ENCODE data around the gene TFF2.

Gene TFF2

GRCh38 chr21:42324896-42325295 is 25.9 kb downstream of the TFF2 start:
- no peak for ATAC-seq

GRCh38 chr21:42321845-42322244 is 28.9 kb downstream of the TFF2 start:
- TF ChIP-seq PPARA (CRISPR knock-in tag; IDR thresholded peaks at IDR 0.05; ENCODE audit: borderline replicate concordance) (no peak), ARNTL (CRISPR knock-in tag; IDR thresholded peaks at IDR 0.05; ENCODE audit: borderline replicate concordance, low read depth) (no peak), GLIS3 (CRISPR knock-in tag; IDR thresholded peaks at IDR 0.05) (no peak), ZFP3 (CRISPR knock-in tag; IDR thresholded peaks at IDR 0.05) (no peak), ZFP30 (CRISPR knock-in tag; IDR thresholded peaks at IDR 0.05) (no peak), OSR1 (CRISPR knock-in tag; IDR thresholded peaks at IDR 0.05) (no peak), ESRRG (CRISPR knock-in tag; IDR thresholded peaks at IDR 0.05) (no peak), ZC3H10 (CRISPR knock-in tag; IDR thresholded peaks at IDR 0.05) (no peak), TOX (CRISPR knock-in tag; IDR thresholded peaks at IDR 0.05; ENCODE audit: borderline replicate concordance) (no peak), ZNF70 (CRISPR knock-in tag; IDR thresholded peaks at IDR 0.05) (no peak)
- ATAC-seq: no peak

More at GRCh38 chr21:42324896-42325295, 25.9 kb downstream of the TFF2 start:
- TF ChIP-seq PPARA (CRISPR knock-in tag; IDR thresholded peaks at IDR 0.05; ENCODE audit: borderline replicate concordance) (no peak), CSRNP3 (CRISPR knock-in tag; IDR thresholded peaks at IDR 0.05) (no peak), BACH2 (CRISPR knock-in tag; IDR thresholded peaks at IDR 0.05; ENCODE audit: borderline replicate concordance) (no peak), ISL1 (CRISPR knock-in tag; IDR thresholded peaks at IDR 0.05) (no peak), POU6F1 (CRISPR knock-in tag; IDR thresholded peaks at IDR 0.05; ENCODE audit: borderline replicate concordance, low read depth) (no peak), GLIS3 (CRISPR knock-in tag; IDR thresholded peaks at IDR 0.05) (no peak), CSDC2 (CRISPR knock-in tag; IDR thresholded peaks at IDR 0.05) (no peak), RARB (CRISPR knock-in tag; IDR thresholded peaks at IDR 0.05) (no peak), ESRRG (CRISPR knock-in tag; IDR thresholded peaks at IDR 0.05) (no peak), ZFP30 (CRISPR knock-in tag; IDR thresholded peaks at IDR 0.05) (no peak), TCF4 (CRISPR knock-in tag; IDR thresholded peaks at IDR 0.05; ENCODE audit: borderline replicate concordance) (no peak), ARNTL (CRISPR knock-in tag; IDR thresholded peaks at IDR 0.05; ENCODE audit: borderline replicate concordance, low read depth) (no peak), SNAI2 (CRISPR knock-in tag; IDR thresholded peaks at IDR 0.05) (no peak), ZNF565 (CRISPR knock-in tag; conservative IDR thresholded peaks at IDR 0.05; ENCODE audit: low read depth) (no peak), PATZ1 (CRISPR knock-in tag; IDR thresholded peaks at IDR 0.05; ENCODE audit: borderline replicate concordance) (no peak), ZC3H10 (CRISPR knock-in tag; IDR thresholded peaks at IDR 0.05) (no peak), TSHZ2 (CRISPR knock-in tag; IDR thresholded peaks at IDR 0.05) (no peak), ZFP3 (CRISPR knock-in tag; IDR thresholded peaks at IDR 0.05) (no peak)

- no peak for ATAC-seq
- no peak for TF ChIP-seq ZNF565 (CRISPR knock-in tag; conservative IDR thresholded peaks at IDR 0.05; ENCODE audit: low read depth)
- no peak for TF ChIP-seq BACH2 (CRISPR knock-in tag; IDR thresholded peaks at IDR 0.05; ENCODE audit: borderline replicate concordance)
- TF ChIP-seq ARNTL (CRISPR knock-in tag; IDR thresholded peaks at IDR 0.05; ENCODE audit: borderline replicate concordance, low read depth): no peak
- no peak for TF ChIP-seq CSRNP3 (CRISPR knock-in tag; IDR thresholded peaks at IDR 0.05)
- no peak for TF ChIP-seq ZFP30 (CRISPR knock-in tag; IDR thresholded peaks at IDR 0.05)
- TF ChIP-seq ZNF70 (CRISPR knock-in tag; IDR thresholded peaks at IDR 0.05): no peak
- no peak for TF ChIP-seq TCF4 (CRISPR knock-in tag; IDR thresholded peaks at IDR 0.05; ENCODE audit: borderline replicate concordance)
- no peak for TF ChIP-seq CREB5 (CRISPR knock-in tag; IDR thresholded peaks at IDR 0.05; ENCODE audit: low read depth)
- TF ChIP-seq SNAI2 (CRISPR knock-in tag; IDR thresholded peaks at IDR 0.05): no peak
- no peak for TF ChIP-seq PPARA (CRISPR knock-in tag; IDR thresholded peaks at IDR 0.05; ENCODE audit: borderline replicate concordance)
- no peak for TF ChIP-seq ZC3H10 (CRISPR knock-in tag; IDR thresholded peaks at IDR 0.05)
- no peak for TF ChIP-seq POU6F1 (CRISPR knock-in tag; IDR thresholded peaks at IDR 0.05; ENCODE audit: borderline replicate concordance, low read depth)
- TF ChIP-seq GLIS3 (CRISPR knock-in tag; IDR thresholded peaks at IDR 0.05): no peak
- no peak for TF ChIP-seq ZNF8 (CRISPR knock-in tag; IDR thresholded peaks at IDR 0.05)
- TF ChIP-seq CSDC2 (CRISPR knock-in tag; IDR thresholded peaks at IDR 0.05): no peak
- TF ChIP-seq ZFP3 (CRISPR knock-in tag; IDR thresholded peaks at IDR 0.05): no peak
- no peak for TF ChIP-seq OSR1 (CRISPR knock-in tag; IDR thresholded peaks at IDR 0.05)
Observed at GRCh38 chr21:42321231-42321630, 29.6 kb downstream of the TFF2 start.

All from SK-N-SH treated with all-trans-retinoic acid at 6 μM for 48 hours (cell line).